ENCODE results near the gene DDB1.

The DDB1 gene

GRCh38 chr11:61356706-61357105 lies 23.8 kb upstream of the DDB1 start:
- no peaks in the 10 kb centered on the region for H3K27me3 ChIP-seq (ENCODE audit: control insufficient read depth, low read length)
- TF ChIP-seq EZH2phosphoT487 (IDR thresholded peaks at IDR 0.05; ENCODE audit: borderline replicate concordance, low read length), result no peak
- H3K4me3 ChIP-seq (ENCODE audit: low read length), result peak overlapping the region; percentile 99
- peak overlapping the region; percentile 98 for H3K4me2 ChIP-seq (ENCODE audit: low read length)
- no peaks in the 10 kb centered on the region for H3K9me2 ChIP-seq (replicated peaks; ENCODE audit: control insufficient read depth, low read length)
- peaks cover 74% of the 10 kb centered on the region for H3K4me1 ChIP-seq (ENCODE audit: control insufficient read depth, low read length)
- no peaks in the 10 kb centered on the region for H4K20me1 ChIP-seq (ENCODE audit: control insufficient read depth, insufficient read depth, low read depth, low read length)
- peak overlapping the region; percentile 98 for H3K27ac ChIP-seq (ENCODE audit: low read depth, low read length)
- H3K9me3 ChIP-seq (ENCODE audit: control insufficient read depth, insufficient read depth, low read length), result no peaks in the 10 kb centered on the region
- peaks cover 68% of the 10 kb centered on the region for H3K79me2 ChIP-seq (ENCODE audit: control insufficient read depth, low read length)
- peaks cover 42% of the 10 kb centered on the region for H3F3A ChIP-seq (ENCODE audit: control insufficient read depth, insufficient read depth)
- peaks cover 72% of the 10 kb centered on the region for H3K36me3 ChIP-seq (ENCODE audit: control insufficient read depth, low read length)

DNA sequence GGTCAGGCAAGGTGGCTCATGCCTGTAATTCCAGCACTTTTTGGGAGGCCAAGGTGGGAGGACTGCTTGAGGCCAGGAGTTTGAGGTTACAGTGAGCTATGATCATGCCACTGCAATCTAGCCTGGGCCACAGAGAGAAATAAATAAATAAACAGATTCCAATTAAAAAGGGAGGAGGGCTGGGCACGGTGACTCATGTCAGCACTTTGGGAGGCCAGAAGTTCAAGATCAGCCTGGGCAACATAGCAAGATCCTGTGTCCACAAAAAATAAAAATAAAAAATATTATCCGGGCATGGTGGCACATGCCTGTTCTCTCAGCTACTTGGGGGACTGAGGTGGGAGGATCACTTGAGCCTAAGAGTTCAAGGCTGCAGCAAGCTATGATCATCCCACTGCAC lies 21.3 kb upstream of the DDB1 start:
- H3K27ac ChIP-seq (ENCODE audit: low read depth, low read length), result 0 out of 2 replicates have a peak overlapping the region, but pooled peaks have one; percentile 12
- H3K4me1 ChIP-seq (ENCODE audit: control insufficient read depth, low read length), result peaks cover 62% of the 10 kb centered on the region
- H3F3A ChIP-seq (ENCODE audit: control insufficient read depth, insufficient read depth), result peaks cover 26% of the 10 kb centered on the region
- H3K9me3 ChIP-seq (ENCODE audit: control insufficient read depth, insufficient read depth, low read length), result no peaks in the 10 kb centered on the region
- TF ChIP-seq EZH2phosphoT487 (IDR thresholded peaks at IDR 0.05; ENCODE audit: borderline replicate concordance, low read length) (no peak), CTCF (IDR thresholded peaks at IDR 0.05; ENCODE audit: low read depth, low read length, poor library complexity, severe bottlenecking) (no peak)
- H3K79me2 ChIP-seq (ENCODE audit: control insufficient read depth, low read length), result peaks cover 45% of the 10 kb centered on the region
- no peak overlapping the region for H3K4me3 ChIP-seq (ENCODE audit: low read length)
- peaks cover 77% of the 10 kb centered on the region for H3K36me3 ChIP-seq (ENCODE audit: control insufficient read depth, low read length)
- H3K9me2 ChIP-seq (replicated peaks; ENCODE audit: control insufficient read depth, low read length), result no peaks in the 10 kb centered on the region
- 0 out of 2 replicates have a peak, but pooled peaks cover under 1% of the 10 kb centered on the region for H4K20me1 ChIP-seq (ENCODE audit: control insufficient read depth, insufficient read depth, low read depth, low read length)
- no peaks in the 10 kb centered on the region for H3K27me3 ChIP-seq (ENCODE audit: control insufficient read depth, low read length)
- H3K4me2 ChIP-seq (ENCODE audit: low read length), result peak overlapping the region; percentile 98

- H3K36me3 ChIP-seq (ENCODE audit: control insufficient read depth, low read length), result peaks cover 80% of the 10 kb centered on the region
- TF ChIP-seq CTCF (IDR thresholded peaks at IDR 0.05; ENCODE audit: low read depth, low read length, poor library complexity, severe bottlenecking) (no peak), EZH2phosphoT487 (IDR thresholded peaks at IDR 0.05; ENCODE audit: borderline replicate concordance, low read length) (no peak)
- H3K27ac ChIP-seq (ENCODE audit: low read depth, low read length), result 0 out of 2 replicates have a peak overlapping the region, but pooled peaks have one; percentile 12
- H3K4me2 ChIP-seq (ENCODE audit: low read length), result peak overlapping the region; percentile 35
- no peaks in the 10 kb centered on the region for H3K9me2 ChIP-seq (replicated peaks; ENCODE audit: control insufficient read depth, low read length)
- no peaks in the 10 kb centered on the region for H3K9me3 ChIP-seq (ENCODE audit: control insufficient read depth, insufficient read depth, low read length)
- no peaks in the 10 kb centered on the region for H3K27me3 ChIP-seq (ENCODE audit: control insufficient read depth, low read length)
- H3K4me3 ChIP-seq (ENCODE audit: low read length), result no peak overlapping the region
- peaks cover 38% of the 10 kb centered on the region for H3K79me2 ChIP-seq (ENCODE audit: control insufficient read depth, low read length)
- H3K4me1 ChIP-seq (ENCODE audit: control insufficient read depth, low read length), result peaks cover 54% of the 10 kb centered on the region
- H4K20me1 ChIP-seq (ENCODE audit: control insufficient read depth, insufficient read depth, low read depth, low read length), result 0 out of 2 replicates have a peak, but pooled peaks cover 5% of the 10 kb centered on the region
- H3F3A ChIP-seq (ENCODE audit: control insufficient read depth, insufficient read depth), result peaks cover 20% of the 10 kb centered on the region
Observed at GRCh38 chr11:61353131-61354067, 20.5 kb upstream of the DDB1 start.

- Histone ChIP-seq H3K9me2 (replicated peaks; ENCODE audit: control insufficient read depth, low read length) (no peaks in the 10 kb centered on the region), H3K36me3 (ENCODE audit: control insufficient read depth, low read length) (peaks cover 93% of the 10 kb centered on the region), H4K20me1 (ENCODE audit: control insufficient read depth, insufficient read depth, low read depth, low read length) (0 out of 2 replicates have a peak, but pooled peaks cover 5% of the 10 kb centered on the region), H3K4me3 (ENCODE audit: low read length) (no peak overlapping the region), H3K9me3 (ENCODE audit: control insufficient read depth, insufficient read depth, low read length) (no peaks in the 10 kb centered on the region), H3K79me2 (ENCODE audit: control insufficient read depth, low read length) (peaks cover 38% of the 10 kb centered on the region), H3K27ac (ENCODE audit: low read depth, low read length) (no peak overlapping the region), H3F3A (ENCODE audit: control insufficient read depth, insufficient read depth) (peaks cover 9% of the 10 kb centered on the region), H3K4me2 (ENCODE audit: low read length) (no peak overlapping the region), H3K27me3 (ENCODE audit: control insufficient read depth, low read length) (no peaks in the 10 kb centered on the region), H3K4me1 (ENCODE audit: control insufficient read depth, low read length) (peaks cover 40% of the 10 kb centered on the region)
- no peak for TF ChIP-seq EZH2phosphoT487 (IDR thresholded peaks at IDR 0.05; ENCODE audit: borderline replicate concordance, low read length)
- TF ChIP-seq CTCF (IDR thresholded peaks at IDR 0.05; ENCODE audit: low read depth, low read length, poor library complexity, severe bottlenecking), result no peak
Observed at GRCh38 chr11:61352038-61352437, 19.1 kb upstream of the DDB1 start.
